K562 (cell line): ENCODE data around the gene AKT2. TPM values are rescaled to one million over a fixed set of nuclear protein-coding genes. Genes with fewer than 3 reads are reported as not detected.

Experiments
- ARHGAP35 ChIP-seq: fragments of 450-650 bp; IDR thresholded peaks from 2 replicates; pipeline ENCODE4 v1.6.1; 2018; ENCODE audit not compliant: partially characterized antibody
- ARID2 ChIP-seq: fragments of 450-650 bp; IDR thresholded peaks from 2 replicates; pipeline ENCODE4 v1.6.1; 2017; ENCODE audit warnings: antibody characterized with exemption, mild to moderate bottlenecking
- BHLHE40 ChIP-seq: IDR thresholded peaks from 2 replicates; pipeline ENCODE4 v1.6.1; 2011; ENCODE audit warnings: low read length, improper control_type of control experiment
- CBX1 ChIP-seq: sonication (generic); IDR thresholded peaks from 2 replicates; pipeline ENCODE4 v1.6.1; 2016; ENCODE audit warnings: antibody characterized with exemption, low read depth, mild to moderate bottlenecking
- ERF ChIP-seq: fragments of 450-650 bp; formaldehyde crosslinking; IDR thresholded peaks from 2 replicates; pipeline ENCODE4 v1.4.0; 2020; ENCODE audit warnings: mild to moderate bottlenecking, mixed read lengths
- GMEB1 ChIP-seq: fragments of 250-450 bp; sonication (Bioruptor Pico); IDR thresholded peaks from 2 replicates; pipeline ENCODE4 v1.4.0; 2020; ENCODE audit warnings: mild to moderate bottlenecking
- HCFC1 ChIP-seq: IDR thresholded peaks from 2 replicates; pipeline ENCODE4 v1.6.1; 2012; ENCODE audit warnings: low read depth, low read length, improper control_type of control experiment
- HNRNPLL ChIP-seq: fragments of 200-400 bp; formaldehyde crosslinking; IDR thresholded peaks from 2 replicates; pipeline ENCODE4 v1.6.1; 2017; ENCODE audit warnings: low read length, low read depth, mild to moderate bottlenecking; ENCODE audit not compliant: poor library complexity, severe bottlenecking
- MITF ChIP-seq: IDR thresholded peaks from 2 replicates; pipeline ENCODE4 v1.6.1; 2014; ENCODE audit warnings: antibody characterized with exemption
- MYC ChIP-seq, 2 experiments: fragments of 250-450 bp in 1 of 2; sonication (Bioruptor Pico) in 1 of 2; IDR thresholded peaks; 2 replicates each; pipeline versions ENCODE4 v1.5.1 to v1.6.1; 2012 to 2021; ENCODE audit warnings: low read depth in 2 of 2, borderline replicate concordance in 1 of 2, improper control_type of control experiment in 1 of 2, low read length in 1 of 2, mild to moderate bottlenecking in 1 of 2, moderate library complexity in 1 of 2
- PCBP1 ChIP-seq: fragments of 200-400 bp; formaldehyde crosslinking; IDR thresholded peaks from 2 replicates; pipeline ENCODE4 v1.6.1; 2018; ENCODE audit warnings: mild to moderate bottlenecking, low read depth, low read length; ENCODE audit not compliant: poor library complexity, severe bottlenecking
- POLR2A ChIP-seq: fragments of 450-650 bp; conservative IDR thresholded peaks from 2 replicates; pipeline ENCODE4 v1.6.1; 2016
- RUNX1 ChIP-seq: sonication (generic); IDR thresholded peaks from 2 replicates; pipeline ENCODE4 v1.6.1; 2016; ENCODE audit warnings: antibody characterized with exemption, low read depth
- SNRNP70 ChIP-seq: fragments of 200-400 bp; formaldehyde crosslinking; optimal IDR thresholded peaks from 2 replicates; pipeline ENCODE3; 2017; ENCODE audit warnings: low read depth, low read length
- ZKSCAN1 ChIP-seq: fragments of 150-350 bp; IDR thresholded peaks from 2 replicates; pipeline ENCODE4 v1.6.1; 2016; ENCODE audit warnings: low read depth, low read length
- ZNF76 ChIP-seq: fragments of 250-450 bp; sonication (Bioruptor Pico); IDR thresholded peaks from 2 replicates; pipeline ENCODE4 v1.4.0; 2020; ENCODE audit warnings: mild to moderate bottlenecking, moderate library complexity, borderline replicate concordance
- polyA plus RNA-seq, 8 experiments: library from polyadenylated mRNA; depleted of rRNA in 4 of 8; stranded (reverse) in 5 of 8; unstranded in 3 of 8; fragments of >200 nt; fragmentation: Nextera tagmentation in 2 of 8; fragmentation: Illumina TruSeq in 1 of 8; extraction: Ambion mirVana in 2 of 8; extraction: Trizol in 1 of 8; gene quantifications; 2 replicates each; pipeline versions ENCODE4 v1.2.1 to v1.2.3, GENCODE V29; 2011 to 2014; ENCODE audit warnings: inconsistent platforms in 1 of 8, missing spikeins in 1 of 8
- total RNA-seq, 7 experiments: library from RNA; depleted of rRNA in 6 of 7; stranded (reverse); fragments of >200 nt in 6 of 7; fragmentation: Illumina TruSeq in 2 of 7; extraction: Trizol in 2 of 7; gene quantifications; 2 replicates each; pipeline versions ENCODE4 v1.2.1 to v1.2.3, GENCODE V29; 2011 to 2021; ENCODE audit warnings: low replicate concordance in 1 of 7
- TF ChIP-seq, protein P1 (sequence below): fragments of 200-800 bp; sonication (Bioruptor generic); IDR thresholded peaks from 2 replicates; pipeline ENCODE4 v1.6.1; 2017; ENCODE audit warnings: missing genetic modification characterization, missing compliant biosample characterization
- TF ChIP-seq, protein P2 (sequence below): fragments of 250-450 bp; sonication (Bioruptor Pico); IDR thresholded peaks from 2 replicates; pipeline ENCODE4 v1.8.0; 2022; ENCODE audit warnings: inconsistent platforms
- TF ChIP-seq, protein P3 (sequence below): conservative IDR thresholded peaks from 2 replicates; pipeline ENCODE4 v1.6.1; 2011; ENCODE audit warnings: low read depth, mild to moderate bottlenecking, low read length; ENCODE audit not compliant: control insufficient read depth

The AKT2 gene
- total and polyA plus RNA-seq, 9 of the 15 experiments (the other 6 are each of a cell fraction or from before 2014, with no cell fraction given): 1.1 to 132 (median 67.7) TPM

DNA sequence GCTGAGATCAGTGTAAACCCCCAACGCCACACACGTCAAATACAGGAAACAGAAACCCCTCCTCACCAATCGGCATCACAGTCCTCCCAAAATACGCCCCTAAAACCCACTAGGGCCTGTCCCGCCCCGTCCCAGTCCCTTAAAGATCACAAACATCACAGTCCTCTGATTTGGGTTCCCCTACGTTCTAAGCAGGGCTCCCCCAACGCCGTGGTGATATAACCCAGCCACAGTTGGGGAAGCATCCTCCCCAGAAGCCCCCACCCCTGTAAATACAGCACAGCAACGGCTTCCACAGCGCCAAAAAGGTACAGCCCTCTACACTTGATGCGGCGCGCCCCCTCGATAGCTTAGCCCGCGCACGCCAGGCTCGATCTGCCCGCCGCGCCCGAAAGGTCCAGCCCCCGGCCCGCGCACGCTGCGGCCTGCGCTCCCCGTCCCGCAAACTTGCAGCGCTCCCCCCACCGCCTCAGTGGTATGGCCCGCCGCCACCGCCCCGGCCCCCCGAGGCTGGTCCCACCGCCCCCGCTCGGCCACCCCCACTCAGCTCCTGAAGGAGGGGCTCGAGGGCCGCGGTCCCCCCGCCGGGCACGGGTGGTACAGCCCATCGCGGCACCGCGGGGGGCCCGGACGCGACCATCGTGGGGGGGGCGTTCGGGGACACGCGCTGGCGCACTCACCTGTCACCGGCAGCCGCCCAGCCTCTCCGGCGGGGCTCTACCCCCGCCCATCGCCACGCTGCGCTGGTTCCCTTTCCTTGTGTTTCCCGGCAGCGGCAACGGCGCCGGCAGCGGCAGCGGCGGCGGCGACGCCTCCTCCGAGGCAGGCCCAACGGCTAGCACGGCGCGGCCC is at the start of gene AKT2 (continued):
- 0 out of 2 replicates have a peak, but pooled peaks have one; percentile 26 for TF ChIP-seq GMEB1 (CRISPR knock-in tag)
- 0 out of 2 replicates have a peak, but pooled peaks have one; percentile 43 for TF ChIP-seq ERF (CRISPR knock-in tag)
- TF ChIP-seq SNRNP70: no peak
- TF ChIP-seq ZNF76 (CRISPR knock-in tag): no peak
- TF ChIP-seq HCFC1: 0 out of 2 replicates have a peak, but pooled peaks have one; percentile 23
- TF ChIP-seq, protein P1, sequence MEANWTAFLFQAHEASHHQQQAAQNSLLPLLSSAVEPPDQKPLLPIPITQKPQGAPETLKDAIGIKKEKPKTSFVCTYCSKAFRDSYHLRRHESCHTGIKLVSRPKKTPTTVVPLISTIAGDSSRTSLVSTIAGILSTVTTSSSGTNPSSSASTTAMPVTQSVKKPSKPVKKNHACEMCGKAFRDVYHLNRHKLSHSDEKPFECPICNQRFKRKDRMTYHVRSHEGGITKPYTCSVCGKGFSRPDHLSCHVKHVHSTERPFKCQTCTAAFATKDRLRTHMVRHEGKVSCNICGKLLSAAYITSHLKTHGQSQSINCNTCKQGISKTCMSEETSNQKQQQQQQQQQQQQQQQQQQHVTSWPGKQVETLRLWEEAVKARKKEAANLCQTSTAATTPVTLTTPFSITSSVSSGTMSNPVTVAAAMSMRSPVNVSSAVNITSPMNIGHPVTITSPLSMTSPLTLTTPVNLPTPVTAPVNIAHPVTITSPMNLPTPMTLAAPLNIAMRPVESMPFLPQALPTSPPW (CRISPR knock-in tag): peak; percentile 100
- no peak for TF ChIP-seq ARHGAP35
- TF ChIP-seq, protein P2, sequence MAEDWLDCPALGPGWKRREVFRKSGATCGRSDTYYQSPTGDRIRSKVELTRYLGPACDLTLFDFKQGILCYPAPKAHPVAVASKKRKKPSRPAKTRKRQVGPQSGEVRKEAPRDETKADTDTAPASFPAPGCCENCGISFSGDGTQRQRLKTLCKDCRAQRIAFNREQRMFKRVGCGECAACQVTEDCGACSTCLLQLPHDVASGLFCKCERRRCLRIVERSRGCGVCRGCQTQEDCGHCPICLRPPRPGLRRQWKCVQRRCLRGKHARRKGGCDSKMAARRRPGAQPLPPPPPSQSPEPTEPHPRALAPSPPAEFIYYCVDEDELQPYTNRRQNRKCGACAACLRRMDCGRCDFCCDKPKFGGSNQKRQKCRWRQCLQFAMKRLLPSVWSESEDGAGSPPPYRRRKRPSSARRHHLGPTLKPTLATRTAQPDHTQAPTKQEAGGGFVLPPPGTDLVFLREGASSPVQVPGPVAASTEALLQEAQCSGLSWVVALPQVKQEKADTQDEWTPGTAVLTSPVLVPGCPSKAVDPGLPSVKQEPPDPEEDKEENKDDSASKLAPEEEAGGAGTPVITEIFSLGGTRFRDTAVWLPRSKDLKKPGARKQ (CRISPR knock-in tag): no peak
- TF ChIP-seq ARID2: 0 out of 2 replicates have a peak, but pooled peaks have one; percentile 6
- TF ChIP-seq ZKSCAN1: peak; percentile 31; the same call in 1 of the 2 replicates
- TF ChIP-seq PCBP1: peak; percentile 93
- peak; percentile 64 for TF ChIP-seq POLR2A
- peak; percentile 85 for TF ChIP-seq HNRNPLL
- no peak for TF ChIP-seq CBX1
- no peak for TF ChIP-seq RUNX1
- TF ChIP-seq MITF: 0 out of 2 replicates have a peak, but pooled peaks have one; percentile 25
- peak; percentile 77 for TF ChIP-seq BHLHE40
- TF ChIP-seq, protein P3, sequence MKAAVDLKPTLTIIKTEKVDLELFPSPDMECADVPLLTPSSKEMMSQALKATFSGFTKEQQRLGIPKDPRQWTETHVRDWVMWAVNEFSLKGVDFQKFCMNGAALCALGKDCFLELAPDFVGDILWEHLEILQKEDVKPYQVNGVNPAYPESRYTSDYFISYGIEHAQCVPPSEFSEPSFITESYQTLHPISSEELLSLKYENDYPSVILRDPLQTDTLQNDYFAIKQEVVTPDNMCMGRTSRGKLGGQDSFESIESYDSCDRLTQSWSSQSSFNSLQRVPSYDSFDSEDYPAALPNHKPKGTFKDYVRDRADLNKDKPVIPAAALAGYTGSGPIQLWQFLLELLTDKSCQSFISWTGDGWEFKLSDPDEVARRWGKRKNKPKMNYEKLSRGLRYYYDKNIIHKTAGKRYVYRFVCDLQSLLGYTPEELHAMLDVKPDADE: peak; percentile 72; the same call in 1 of the 2 replicates
- TF ChIP-seq MYC (IDR thresholded peaks at IDR 0.05; ENCODE audit: low read depth, low read length): peak; percentile 88
- TF ChIP-seq MYC (CRISPR knock-in tag; IDR thresholded peaks at IDR 0.05; ENCODE audit: borderline replicate concordance, low read depth): no peak
